GM12878 (cell line): ENCODE measurements around the gene GPR176. TPM values are rescaled to one million over a fixed set of nuclear protein-coding genes. Genes with fewer than 3 reads are reported as not detected.

ENCODE experiments used
- ATAC-seq: fragments of 200-7000 bp; cut with Tn5 transposase; 3 replicates; pipeline ENCODE4 v1.9.1; 2020; ENCODE audit warnings: mild to moderate bottlenecking, moderate library complexity
- BruUV-seq: library from RNA; stranded (reverse); fragments of 400-500 nt; replicated peaks from 2 replicates; lab custom pipeline; 2021; lab: Mats Ljungman, UMichigan
- CTCF ChIA-PET: fragments of 300-600 bp; sonication (Branson Sonifier 250); formaldehyde crosslinking; extraction: SDS; loops from one replicate; lab custom pipeline; 2021; ENCODE audit warnings: inconsistent platforms; lab: Yijun Ruan, JAX
- POLR2A ChIA-PET: fragments of 350-600 bp; formaldehyde crosslinking; extraction: SDS; loops from one replicate; lab custom pipeline; 2021; ENCODE audit warnings: inconsistent platforms; lab: Charles Lee
- RAD21 ChIA-PET: fragments of 300-600 bp; sonication (Branson Sonifier 250); formaldehyde crosslinking; loops from one replicate; lab custom pipeline; 2023; ENCODE audit warnings: antibody characterized with exemption; ENCODE audit not compliant: unreplicated experiment; lab: Charles Lee
- SMC1A ChIA-PET: fragments of 300-600 bp; sonication (Branson Sonifier 250); formaldehyde crosslinking; loops from one replicate; lab custom pipeline; 2023; ENCODE audit not compliant: unreplicated experiment, uncharacterized antibody; lab: Charles Lee
- DNase-seq: peaks from one replicate; pipeline ENCODE4 v3.0.0-alpha.2; 2011; ENCODE audit warnings: low read depth, low spot score
- FAIRE-seq: peaks from 3 replicates; lab custom pipeline; 2011; peaks lifted over from hg19 to GRCh38; lab: Jason Lieb, UNC
- H2AFZ ChIP-seq: 2 replicates; pipeline ENCODE4 v1.6.0; 2011; ENCODE audit warnings: low read depth, low read length, control low read depth; ENCODE audit not compliant: control insufficient read depth
- H3K27ac ChIP-seq: 2 replicates; pipeline ENCODE4 v1.5.1; 2011; ENCODE audit warnings: control low read depth; ENCODE audit not compliant: control insufficient read depth, insufficient read depth
- H3K27me3 ChIP-seq, 2 experiments: replicated peaks in 1 of 2; 2 replicates each; pipeline versions ENCODE4 v1.6.0 to v1.6.1; 2011; ENCODE audit warnings: low read length in 1 of 2; ENCODE audit not compliant: control insufficient read depth in 2 of 2, insufficient read depth in 2 of 2
- H3K36me3 ChIP-seq, 2 experiments: 2 replicates each; pipeline ENCODE4 v1.5.1; 2011; ENCODE audit warnings: low read length in 1 of 2; ENCODE audit not compliant: control insufficient read depth in 2 of 2, insufficient read depth in 2 of 2
- H3K4me1 ChIP-seq: 2 replicates; pipeline ENCODE4 v1.6.1; 2011; ENCODE audit warnings: mild to moderate bottlenecking, low read length, moderate library complexity, mixed read lengths; ENCODE audit not compliant: control insufficient read depth, insufficient read depth
- H3K4me2 ChIP-seq: 2 replicates; pipeline ENCODE4 v1.6.0; 2011; ENCODE audit warnings: control low read depth; ENCODE audit not compliant: control insufficient read depth, insufficient read depth
- H3K4me3 ChIP-seq: fragments of 200-600 bp; sonication (generic); 2 replicates; pipeline ENCODE4 v1.5.1; 2016
- H3K79me2 ChIP-seq: 2 replicates; pipeline ENCODE4 v1.6.0; 2011; ENCODE audit warnings: low read length; ENCODE audit not compliant: control insufficient read depth, insufficient read depth
- H3K9ac ChIP-seq: 2 replicates; pipeline ENCODE4 v1.8.0; 2011; ENCODE audit warnings: low read length, control low read depth, mixed read lengths; ENCODE audit not compliant: control insufficient read depth, insufficient read depth
- H3K9me3 ChIP-seq: replicated peaks from 3 replicates; pipeline ENCODE4 v1.5.1; 2011; ENCODE audit warnings: mild to moderate bottlenecking, low read length; ENCODE audit not compliant: control insufficient read depth, insufficient read depth
- H4K20me1 ChIP-seq: 2 replicates; pipeline ENCODE4 v1.6.0; 2011; ENCODE audit not compliant: control insufficient read depth, insufficient read depth
- BCLAF1 ChIP-seq: fragments of 450-650 bp; IDR thresholded peaks from 2 replicates; pipeline ENCODE4 v1.6.1; 2017; ENCODE audit warnings: antibody characterized with exemption, mild to moderate bottlenecking, moderate library complexity
- CTCF ChIP-seq, 3 experiments: IDR thresholded peaks in 2 of 3; conservative IDR thresholded peaks in 1 of 3; 2 replicates each; pipeline ENCODE4 v1.5.1; 2011; ENCODE audit warnings: low read depth in 3 of 3, low read length in 3 of 3, mild to moderate bottlenecking in 3 of 3, control low read depth in 2 of 3, moderate library complexity in 2 of 3, inconsistent platforms in 1 of 3, mixed read lengths in 1 of 3; ENCODE audit not compliant: control insufficient read depth in 2 of 3, insufficient read depth in 1 of 3; ENCODE audit errors: extremely low read depth in 1 of 3
- IRF3 ChIP-seq: fragments of 450-650 bp; IDR thresholded peaks from 2 replicates; pipeline ENCODE4 v1.6.1; 2014; ENCODE audit warnings: mild to moderate bottlenecking
- LARP7 ChIP-seq: fragments of 450-650 bp; IDR thresholded peaks from 2 replicates; pipeline ENCODE4 v1.6.1; 2017; ENCODE audit warnings: mild to moderate bottlenecking
- RAD21 ChIP-seq: IDR thresholded peaks from 2 replicates; pipeline ENCODE4 v1.6.1; 2011; ENCODE audit warnings: mild to moderate bottlenecking, low read depth, low read length, moderate library complexity; ENCODE audit not compliant: insufficient read depth
- SMC3 ChIP-seq: IDR thresholded peaks from 2 replicates; pipeline ENCODE4 v1.6.1; 2011; ENCODE audit warnings: low read length, improper control_type of control experiment, borderline replicate concordance
- SUPT20H ChIP-seq: IDR thresholded peaks from 2 replicates; pipeline ENCODE4 v1.6.1; 2011; ENCODE audit warnings: low read depth, mild to moderate bottlenecking, low read length, moderate library complexity, borderline replicate concordance; ENCODE audit not compliant: control insufficient read depth
- ZNF687 ChIP-seq: fragments of 450-650 bp; IDR thresholded peaks from 2 replicates; pipeline ENCODE4 v1.6.1; 2017; ENCODE audit warnings: mild to moderate bottlenecking, moderate library complexity
- WGBS: methylation state at CpG from one replicate; pipeline ENCODE4 v1.1.6; 2016; ENCODE audit warnings: low lambda C conversion rate; ENCODE audit not compliant: insufficient replicate concordance, insufficient coverage; ENCODE audit errors: missing lambda C conversion rate; 5-methylcytosine and 5-hydroxymethylcytosine counted together
- in situ Hi-C: fragments of 300-500 bp; cut with MboI; formaldehyde crosslinking; loops from 9 replicates; pipeline ENCODE4 v1.14.3; 2018; ENCODE audit warnings: mixed read lengths
- intact Hi-C: fragments of 100-400 bp; cut with micrococcal nuclease; formaldehyde crosslinking; loops from one replicate; pipeline ENCODE4 v1.14.2; 2022; ENCODE audit not compliant: unreplicated experiment
- polyA plus RNA-seq, 11 experiments: library from polyadenylated mRNA; depleted of rRNA in 4 of 11; unstranded in 6 of 11; stranded (reverse) in 5 of 11; fragments of >200 nt; fragmentation: Nextera tagmentation in 4 of 11; fragmentation: Illumina TruSeq in 1 of 11; extraction: Ambion mirVana in 4 of 11; extraction: Trizol in 1 of 11; gene quantifications; 1 replicate in 1 of 11; 2 replicates in 10 of 11; pipeline versions ENCODE4 v1.2.1 to v1.2.3, GENCODE V29; 2011 to 2016; ENCODE audit warnings: inconsistent platforms in 2 of 11, missing spikeins in 2 of 11, low read depth in 1 of 11
- total RNA-seq, 4 experiments: library from RNA; depleted of rRNA in 3 of 4; stranded (reverse); fragments of >200 nt in 3 of 4; fragmentation: Illumina TruSeq in 1 of 4; extraction: Trizol in 1 of 4; gene quantifications; 2 replicates each; pipeline versions ENCODE4 v1.2.1 to v1.2.3, GENCODE V29; 2013 to 2021

The GPR176 gene
- total and polyA plus RNA-seq, 10 of the 15 experiments (the other 5 are each of a cell fraction or from before 2014, with no cell fraction given) = 0.02 to 0.33 (median 0.16) TPM; not detected in 4

GRCh38 chr15:39787479-39787878 lies 132.6 kb downstream of the GPR176 start (continued):
- TF ChIP-seq IRF3 = no peak
- TF ChIP-seq, all 136 proteins: peak for 0

- H3K79me2 ChIP-seq = peaks cover 12% of the 10 kb centered on the region
- in situ Hi-C loops = loop anchor here (5.0 to 10.0 kb wide), 3 partner anchors 91 to 488 kb away; partner anchors contain the start of gene BMF
- no peaks in the 10 kb centered on the region for H4K20me1 ChIP-seq
- no peak for DNase-seq
- H3K9ac ChIP-seq = no peak overlapping the region
- ChIA-PET SMC1A (interaction anchor here (1.0 to 4.3 kb wide), 7 partner anchors 12 to 149 kb away, joined by 4 to 80 read pairs (median 11); no protein-coding TSS in a partner anchor), CTCF (interaction anchor here (0.7 to 3.7 kb wide), 11 partner anchors 13 to 551 kb away, joined by 3 to 81 read pairs (median 5); no protein-coding TSS in a partner anchor), RAD21 (interaction anchor here (0.7 to 3.2 kb wide), 7 partner anchors 13 to 320 kb away, joined by 4 to 52 read pairs (median 8); partner anchors contain the start of gene EIF2AK4), POLR2A (interaction anchor here (1.0 kb wide), 1 partner anchor 11 kb away, joined by 5 read pairs; no protein-coding TSS in a partner anchor)
- no peak for ATAC-seq
- BruUV-seq = no TSS peak
- H3K36me3 ChIP-seq = no peaks in the 10 kb centered on the region; a peak in 1 of 4 replicates
- no peak overlapping the region for H3K27ac ChIP-seq
- 7% methylated on average over 5 of the region's 5 CpGs for WGBS
- no peak overlapping the region for H3K4me2 ChIP-seq
- H3K4me1 ChIP-seq = peaks cover 17% of the 10 kb centered on the region
- intact Hi-C loops = loop anchor here (1.0 to 5.0 kb wide), 5 partner anchors 89 to 488 kb away; partner anchors contain the start of genes BMF and EIF2AK4
- H3K9me3 ChIP-seq = no peaks in the 10 kb centered on the region
- H3K27me3 ChIP-seq = no peaks in the 10 kb centered on the region
- FAIRE-seq = peak; percentile 89
- no peak overlapping the region for H3K4me3 ChIP-seq
- no peak overlapping the region for H2AFZ ChIP-seq
- TF ChIP-seq BCLAF1 (no peak), LARP7 (no peak), SUPT20H (no peak), SMC3 (peak; percentile 51; the same call in 1 of the 2 replicates), ZNF687 (no peak), CTCF (IDR thresholded peaks at IDR 0.05 in 2 of 3, conservative IDR thresholded peaks at IDR 0.05 in 1 of 3; ENCODE audit: control insufficient read depth in 2 of 3, extremely low read depth in 1 of 3, insufficient read depth in 1 of 3, low read depth in 3 of 3, low read length in 3 of 3) (peak; percentile 46 to 58 (median 50); a peak in 5 of 6 replicates), RAD21 (peak; percentile 68)
Measured at GRCh38 chr15:39786447-39787056, 133.5 kb downstream of the GPR176 start.
